GM12875 (cell line): ENCODE results near the gene PTPRR.

Experiments used
- H3K4me3 ChIP-seq: one replicate; pipeline ENCODE4 v1.5.1; 2011; ENCODE audit warnings: low read depth, low read length, control low read depth
- TF ChIP-seq, protein P1 (sequence below): IDR thresholded peaks from 2 replicates; pipeline ENCODE4 v1.5.1; 2011; ENCODE audit warnings: low read depth, mild to moderate bottlenecking, control low read depth, inconsistent platforms, low read length, moderate library complexity, borderline replicate concordance; ENCODE audit not compliant: insufficient read depth

The PTPRR gene

GRCh38 chr12:70842136-70842535, 78.4 kb downstream of the PTPRR start:
- H3K4me3 ChIP-seq = no peak overlapping the region
- TF ChIP-seq, protein P1, sequence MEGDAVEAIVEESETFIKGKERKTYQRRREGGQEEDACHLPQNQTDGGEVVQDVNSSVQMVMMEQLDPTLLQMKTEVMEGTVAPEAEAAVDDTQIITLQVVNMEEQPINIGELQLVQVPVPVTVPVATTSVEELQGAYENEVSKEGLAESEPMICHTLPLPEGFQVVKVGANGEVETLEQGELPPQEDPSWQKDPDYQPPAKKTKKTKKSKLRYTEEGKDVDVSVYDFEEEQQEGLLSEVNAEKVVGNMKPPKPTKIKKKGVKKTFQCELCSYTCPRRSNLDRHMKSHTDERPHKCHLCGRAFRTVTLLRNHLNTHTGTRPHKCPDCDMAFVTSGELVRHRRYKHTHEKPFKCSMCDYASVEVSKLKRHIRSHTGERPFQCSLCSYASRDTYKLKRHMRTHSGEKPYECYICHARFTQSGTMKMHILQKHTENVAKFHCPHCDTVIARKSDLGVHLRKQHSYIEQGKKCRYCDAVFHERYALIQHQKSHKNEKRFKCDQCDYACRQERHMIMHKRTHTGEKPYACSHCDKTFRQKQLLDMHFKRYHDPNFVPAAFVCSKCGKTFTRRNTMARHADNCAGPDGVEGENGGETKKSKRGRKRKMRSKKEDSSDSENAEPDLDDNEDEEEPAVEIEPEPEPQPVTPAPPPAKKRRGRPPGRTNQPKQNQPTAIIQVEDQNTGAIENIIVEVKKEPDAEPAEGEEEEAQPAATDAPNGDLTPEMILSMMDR = no peak

GRCh38 chr12:70840656-70841350, 79.7 kb downstream of the PTPRR start:
- no peak overlapping the region for H3K4me3 ChIP-seq
- TF ChIP-seq, protein P1 = no peak

GRCh38 chr12:70839544-70839943, 81.0 kb downstream of the PTPRR start:
- TF ChIP-seq, protein P1 = no peak
- no peak overlapping the region for H3K4me3 ChIP-seq

- TF ChIP-seq, protein P1 = no peak
- H3K4me3 ChIP-seq = no peak overlapping the region
These were observed 82.4 kb downstream of the PTPRR start for GRCh38 chr12:70838127-70838526.

- TF ChIP-seq, protein P1 = no peak
- H3K4me3 ChIP-seq = no peak overlapping the region
These were observed 83.5 kb downstream of the PTPRR start for GRCh38 chr12:70837026-70837425.

DNA sequence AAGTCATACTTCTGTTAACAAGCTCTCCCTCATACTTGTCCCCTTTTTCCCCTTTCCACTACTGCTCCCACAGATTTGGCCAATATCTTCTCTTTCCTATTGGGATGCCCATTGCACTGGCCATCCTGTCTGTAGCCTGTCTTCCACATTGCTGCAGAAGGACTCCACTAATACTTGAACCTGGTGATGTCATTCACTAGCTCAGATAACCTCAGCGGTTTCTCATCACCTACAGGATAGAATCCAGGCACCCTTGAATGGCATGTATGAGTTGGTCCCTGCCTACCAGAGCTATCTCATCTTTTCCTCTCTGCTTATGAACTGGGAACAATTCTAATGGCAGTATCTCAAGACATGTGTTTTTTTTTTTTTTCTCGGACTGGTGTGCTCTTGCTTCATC, 84.6 kb downstream of the PTPRR start:
- H3K4me3 ChIP-seq = no peak overlapping the region
- TF ChIP-seq, protein P1 = no peak

DNA sequence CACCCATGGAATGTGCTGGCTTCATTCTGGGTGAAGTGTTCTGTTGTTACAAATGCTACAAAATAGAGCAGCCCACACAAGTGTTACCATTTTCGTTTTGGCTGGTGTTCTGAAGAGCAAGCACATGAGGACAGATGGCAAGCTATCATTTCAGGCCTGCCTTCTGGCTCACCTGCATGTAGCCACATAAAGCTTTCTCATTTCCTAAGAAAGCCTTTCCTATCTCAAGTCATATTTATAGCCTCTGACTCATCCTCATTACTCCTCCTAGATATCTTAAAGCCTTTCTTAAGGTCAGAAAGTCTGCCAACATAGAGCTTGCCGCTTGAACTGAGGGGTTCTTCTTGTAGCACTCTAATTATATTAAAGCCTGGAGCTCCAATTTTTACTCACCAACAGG, 89.0 kb downstream of the PTPRR start:
- TF ChIP-seq, protein P1 = no peak
- H3K4me3 ChIP-seq = no peak overlapping the region
